H1 (cell line): ENCODE measurements around the gene PPM1N. TPM values are rescaled to one million over a fixed set of nuclear protein-coding genes. Genes with fewer than 3 reads are reported as not detected.

Experiments used
- ASH2L ChIP-seq: fragments of 200-600, 300-600 bp; sonication (generic); IDR thresholded peaks from one replicate; pipeline ENCODE4 v1.7.1; 2017; ENCODE audit warnings: low read length
- BACH1 ChIP-seq: IDR thresholded peaks from 2 replicates; pipeline ENCODE4 v1.6.1; 2012; ENCODE audit warnings: low read length, improper control_type of control experiment
- BCL11A ChIP-seq, 2 experiments: IDR thresholded peaks; one replicate each; pipeline ENCODE4 v1.6.1; 2011; ENCODE audit warnings: low read depth in 2 of 2, low read length in 2 of 2, mild to moderate bottlenecking in 2 of 2
- CBX5 ChIP-seq: fragments of 300-800, 300-1000 bp; sonication (generic); IDR thresholded peaks from 2 replicates; pipeline ENCODE4 v1.7.1; 2016; ENCODE audit warnings: antibody characterized with exemption, low read length, low read depth
- CBX8 ChIP-seq: fragments of 300-800, 300-1000 bp; sonication (generic); IDR thresholded peaks from 2 replicates; pipeline ENCODE4 v1.7.1; 2016; ENCODE audit warnings: low read depth, low read length, borderline replicate concordance
- CEBPB ChIP-seq: IDR thresholded peaks from 2 replicates; pipeline ENCODE4 v1.6.1; 2012; ENCODE audit warnings: low read depth, low read length
- CHD1 ChIP-seq: IDR thresholded peaks from 2 replicates; pipeline ENCODE4 v1.6.1; 2012; ENCODE audit warnings: low read depth, low read length, improper control_type of control experiment
- CHD2 ChIP-seq: IDR thresholded peaks from 2 replicates; pipeline ENCODE4 v1.6.1; 2012; ENCODE audit warnings: low read length, improper control_type of control experiment
- CREB1 ChIP-seq: IDR thresholded peaks from 2 replicates; pipeline ENCODE4 v1.6.1; 2012; ENCODE audit warnings: inconsistent platforms
- EGR1 ChIP-seq: IDR thresholded peaks from 2 replicates; pipeline ENCODE4 v1.6.1; 2011; ENCODE audit warnings: low read depth, low read length, borderline replicate concordance
- EZH2 ChIP-seq: fragments of 200-600 bp; sonication (generic); IDR thresholded peaks from 2 replicates; pipeline ENCODE4 v1.7.1; 2012; ENCODE audit warnings: low read depth, mild to moderate bottlenecking, moderate library complexity, low read length, inconsistent platforms; ENCODE audit not compliant: severe bottlenecking
- JUND ChIP-seq: IDR thresholded peaks from 2 replicates; pipeline ENCODE4 v1.6.1; 2011; ENCODE audit warnings: mild to moderate bottlenecking, improper control_type of control experiment, low read length
- KDM4A ChIP-seq: IDR thresholded peaks from one replicate; pipeline ENCODE4 v1.7.1; 2012; ENCODE audit warnings: low read depth, mild to moderate bottlenecking, moderate library complexity, low read length, inconsistent platforms; ENCODE audit not compliant: severe bottlenecking
- MAX ChIP-seq: IDR thresholded peaks from 2 replicates; pipeline ENCODE4 v1.6.1; 2012; ENCODE audit warnings: inconsistent platforms
- NRF1 ChIP-seq: IDR thresholded peaks from 2 replicates; pipeline ENCODE4 v1.6.1; 2011; ENCODE audit warnings: mild to moderate bottlenecking, low read depth, low read length, improper control_type of control experiment
- POLR2A ChIP-seq, 2 experiments: IDR thresholded peaks; 1 replicate in 1 of 2; 2 replicates in 1 of 2; pipeline ENCODE4 v1.6.1; 2011; ENCODE audit warnings: low read depth in 2 of 2, low read length in 2 of 2, mild to moderate bottlenecking in 2 of 2; ENCODE audit errors: control extremely low read depth in 1 of 2
- POLR2AphosphoS5 ChIP-seq: IDR thresholded peaks from 2 replicates; pipeline ENCODE4 v1.6.1; 2011; ENCODE audit warnings: low read depth, low read length
- RAD21 ChIP-seq, 2 experiments: IDR thresholded peaks in 1 of 2; conservative IDR thresholded peaks in 1 of 2; 2 replicates each; pipeline ENCODE4 v1.6.1; 2011; ENCODE audit warnings: low read depth in 2 of 2, low read length in 2 of 2, improper control_type of control experiment in 1 of 2, inconsistent platforms in 1 of 2, mild to moderate bottlenecking in 1 of 2, moderate library complexity in 1 of 2
- RBBP5 ChIP-seq: IDR thresholded peaks from 2 replicates; pipeline ENCODE4 v1.7.1; 2012; ENCODE audit warnings: low read depth, mild to moderate bottlenecking, inconsistent platforms, low read length, moderate library complexity, borderline replicate concordance
- RFX5 ChIP-seq: IDR thresholded peaks from 2 replicates; pipeline ENCODE4 v1.6.1; 2011; ENCODE audit warnings: low read depth, low read length, improper control_type of control experiment, borderline replicate concordance
- SIRT6 ChIP-seq: IDR thresholded peaks from one replicate; pipeline ENCODE4 v1.7.1; 2012; ENCODE audit warnings: low read length, inconsistent platforms
- SP1 ChIP-seq: IDR thresholded peaks from 2 replicates; pipeline ENCODE4 v1.6.1; 2011; ENCODE audit warnings: low read depth, low read length
- SP2 ChIP-seq: IDR thresholded peaks from 2 replicates; pipeline ENCODE4 v1.6.1; 2012; ENCODE audit warnings: mild to moderate bottlenecking, low read length, inconsistent platforms
- SRF ChIP-seq: IDR thresholded peaks from 2 replicates; pipeline ENCODE4 v1.6.1; 2011; ENCODE audit warnings: mild to moderate bottlenecking, low read depth, low read length, moderate library complexity
- TAF1 ChIP-seq: IDR thresholded peaks from 2 replicates; pipeline ENCODE4 v1.6.1; 2011; ENCODE audit warnings: mild to moderate bottlenecking, low read depth, low read length
- TAF7 ChIP-seq: optimal IDR thresholded peaks from 2 replicates; pipeline ENCODE3; 2011; ENCODE audit warnings: low read depth, mild to moderate bottlenecking, inconsistent platforms, low read length, moderate library complexity, borderline replicate concordance
- YY1 ChIP-seq: IDR thresholded peaks from 2 replicates; pipeline ENCODE4 v1.6.1; 2011; ENCODE audit warnings: low read depth, mild to moderate bottlenecking, low read length
- polyA plus RNA-seq, 7 experiments: library from polyadenylated mRNA; depleted of rRNA in 3 of 7; stranded (reverse) in 5 of 7; unstranded in 2 of 7; fragments of >200 nt in 5 of 7; fragments of 200-250 nt in 2 of 7; gene quantifications; 1 replicate in 5 of 7; 2 replicates in 1 of 7; 4 replicates in 1 of 7; pipeline versions ENCODE4 v1.2.1 to v1.2.3, GENCODE V29; 2011 to 2013; ENCODE audit warnings: missing spikeins in 2 of 7, mixed read lengths in 2 of 7
- total RNA-seq: library from RNA; stranded (reverse); fragmentation: NEBNext Ultra II Directional; extraction: Animal tissue kit (Norgen Biotek cat#: 25700); gene quantifications from 2 replicates; pipeline ENCODE4 v1.2.1, GENCODE V29; 2021

PPM1N gene
- total and polyA plus RNA-seq, 2 of the 8 experiments (the other 6 are each of a cell fraction or from before 2014, with no cell fraction given), result 12.2 to 14.4 TPM

- peak; percentile 56 for TF ChIP-seq KDM4A
- TF ChIP-seq BCL11A (IDR thresholded peaks at IDR 0.05; ENCODE audit: low read depth in 2 of 2, low read length in 2 of 2), result no peak
- peak; percentile 59 for TF ChIP-seq POLR2AphosphoS5
- no peak for TF ChIP-seq CHD2
- TF ChIP-seq CBX5, result no peak
- TF ChIP-seq SRF, result peak; percentile 99
- TF ChIP-seq YY1, result no peak
- TF ChIP-seq RAD21 (IDR thresholded peaks at IDR 0.05 in 1 of 2, conservative IDR thresholded peaks at IDR 0.05 in 1 of 2; ENCODE audit: low read depth in 2 of 2, low read length in 2 of 2), result no peak
- peak; percentile 81 for TF ChIP-seq TAF7
- peak; percentile 14 for TF ChIP-seq ASH2L
- no peak; the same call in 1 of the 2 replicates for TF ChIP-seq MAX
- no peak for TF ChIP-seq SP2
- no peak for TF ChIP-seq SP1
- no peak for TF ChIP-seq CBX8
- peak; percentile 84 for TF ChIP-seq JUND
- no peak for TF ChIP-seq EZH2
- peak; percentile 89 for TF ChIP-seq NRF1
- peak; percentile 75 for TF ChIP-seq CEBPB
- TF ChIP-seq POLR2A (IDR thresholded peaks at IDR 0.05; ENCODE audit: control extremely low read depth in 1 of 2, low read depth in 2 of 2, low read length in 2 of 2), result peak; percentile 89 to 95
- no peak for TF ChIP-seq RFX5
- TF ChIP-seq CREB1, result peak; percentile 94
- no peak for TF ChIP-seq CHD1
- TF ChIP-seq EGR1, result no peak
- no peak for TF ChIP-seq RBBP5
- no peak for TF ChIP-seq SIRT6
- TF ChIP-seq TAF1, result peak; percentile 91
- no peak for TF ChIP-seq BACH1
These were observed 30.6 kb upstream of the PPM1N start, which contains the start of gene FOSB (continued) for GRCh38 chr19:45467456-45468158.
